SKM-1 treated with dmso at 0.1 percent for 144 hours (cell line): ENCODE results near the gene ACSS1.
"Not testable (repeated sequence)": the region's sequence is repeated elsewhere in the genome, so short reads cannot be mapped to it uniquely, and the experiment has no call there.

ENCODE experiments used
- DNase-seq: peaks from one replicate; lab custom pipeline; 2025; ENCODE audit not compliant: unreplicated experiment; lab: John Stamatoyannopoulos, UW

ACSS1 gene

DNA sequence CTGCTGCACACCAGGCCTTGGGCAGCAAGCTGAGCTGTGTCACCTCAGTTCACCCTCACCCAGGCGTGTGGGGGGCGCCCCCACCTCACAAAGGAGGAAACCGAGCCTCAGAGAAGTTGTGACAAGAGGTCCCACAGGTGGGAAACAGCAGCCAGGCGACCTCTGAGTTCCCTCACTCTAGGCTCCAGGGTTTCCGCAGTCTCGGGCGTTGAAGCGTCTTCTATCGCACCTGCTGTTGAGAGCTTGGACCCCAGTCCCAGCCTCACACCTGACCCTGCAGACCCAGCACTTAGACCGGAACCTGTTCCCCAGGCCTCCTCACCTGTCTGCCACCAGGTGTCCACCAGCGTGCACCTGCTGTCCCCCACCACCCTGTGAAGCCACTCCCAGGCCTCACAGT lies 43.1 kb downstream of the ACSS1 start:
- no peak for DNase-seq

- DNase-seq: no peak
Observed at GRCh38 chr20:25013478-25014380, 44.2 kb downstream of the ACSS1 start.

DNA sequence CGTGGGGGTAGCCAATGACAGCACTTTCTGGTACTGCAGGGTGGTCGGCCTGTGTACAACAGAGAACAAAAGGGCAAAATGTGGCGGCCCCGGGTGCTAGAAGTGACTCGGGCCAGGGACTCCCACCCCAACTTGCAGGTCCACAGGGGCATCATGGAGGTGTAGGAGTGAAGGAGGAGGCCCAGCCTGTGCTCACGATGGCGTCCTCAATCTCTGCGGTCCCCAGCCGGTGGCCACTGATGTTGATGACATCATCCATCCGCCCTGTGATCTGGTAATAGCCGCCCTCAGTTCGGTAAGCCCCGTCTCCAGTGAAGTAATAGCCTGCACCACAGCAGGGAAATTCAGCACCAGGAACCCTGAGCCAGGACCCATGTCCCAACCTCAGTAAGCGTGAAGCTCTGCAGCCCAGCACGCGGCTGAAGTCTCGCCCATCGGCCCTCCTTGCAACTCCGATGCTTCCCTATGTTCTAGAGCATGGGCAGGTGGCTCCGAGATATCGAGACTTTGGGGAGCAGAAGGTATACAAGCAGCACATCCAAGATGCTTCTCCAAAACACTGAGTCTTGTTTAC lies 45.2 kb downstream of the ACSS1 start:
- DNase-seq: no peak

- DNase-seq: no peak
Observed at GRCh38 chr20:25011831-25012241, 46.1 kb downstream of the ACSS1 start.

DNA sequence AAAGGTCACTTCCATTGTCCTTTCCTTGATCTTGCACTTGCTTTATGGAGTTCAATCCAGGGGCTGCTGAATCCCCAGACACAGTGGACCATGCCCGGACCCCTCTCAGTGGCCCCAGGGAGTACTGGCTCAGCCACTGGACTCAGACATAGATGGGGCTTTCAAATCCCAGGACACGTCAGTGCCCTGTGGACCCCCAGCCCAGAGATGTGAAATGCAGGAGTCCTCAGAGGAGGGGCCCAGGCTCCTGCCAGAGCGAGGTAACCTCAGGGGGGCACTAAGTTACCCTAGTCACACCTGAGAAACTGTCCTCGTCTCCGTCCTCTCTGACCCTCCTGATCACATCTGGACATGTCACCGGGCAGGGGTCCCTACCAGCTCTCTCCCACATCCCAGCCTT lies 46.7 kb downstream of the ACSS1 start:
- no peak for DNase-seq

- no peak for DNase-seq
Observed at GRCh38 chr20:25009218-25010145, 48.5 kb downstream of the ACSS1 start.

DNA sequence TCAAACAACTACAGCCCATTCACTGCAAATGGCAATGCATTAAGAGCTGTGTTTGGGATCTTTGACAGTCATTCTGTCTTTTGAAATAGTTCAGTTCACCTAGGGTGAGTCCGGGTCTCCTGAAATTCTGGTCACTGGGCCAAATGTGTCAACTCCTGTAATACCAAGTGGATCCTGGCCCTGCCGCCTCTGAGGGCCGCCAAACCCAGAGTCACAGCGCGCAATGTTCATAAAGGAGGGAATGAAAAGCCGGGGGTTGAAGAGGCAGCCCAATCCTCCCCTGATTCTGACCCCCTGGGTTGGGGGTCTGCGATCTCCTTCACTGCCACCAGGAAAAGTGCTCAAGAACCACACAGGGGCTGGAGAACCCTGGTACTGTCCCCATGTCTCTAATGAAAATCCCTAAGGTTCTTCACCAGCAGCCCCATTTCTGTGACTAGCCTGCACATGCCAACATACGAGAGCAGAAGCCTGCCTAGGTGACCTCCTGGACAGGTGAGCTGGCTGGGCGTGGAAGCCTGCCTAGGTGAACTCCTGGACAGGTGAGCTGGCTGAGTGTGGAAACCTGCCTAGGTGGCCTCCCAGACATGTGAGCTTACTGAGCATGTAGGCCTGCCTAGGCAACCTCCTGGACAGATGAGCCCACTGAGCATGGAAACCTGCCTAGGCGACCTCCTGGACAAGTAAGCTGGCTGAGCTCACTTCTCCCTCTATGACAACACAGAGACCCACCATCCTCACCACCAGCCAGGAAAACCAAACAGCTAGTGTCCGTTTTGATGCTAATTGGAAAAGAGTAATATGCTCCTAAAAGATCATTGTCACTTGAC lies 49.3 kb downstream of the ACSS1 start:
- no peak for DNase-seq

- no peak for DNase-seq
Observed at GRCh38 chr20:25007491-25008305, 50.2 kb downstream of the ACSS1 start.

- DNase-seq: no peak
Observed at GRCh38 chr20:25006431-25007167, 51.3 kb downstream of the ACSS1 start.

DNA sequence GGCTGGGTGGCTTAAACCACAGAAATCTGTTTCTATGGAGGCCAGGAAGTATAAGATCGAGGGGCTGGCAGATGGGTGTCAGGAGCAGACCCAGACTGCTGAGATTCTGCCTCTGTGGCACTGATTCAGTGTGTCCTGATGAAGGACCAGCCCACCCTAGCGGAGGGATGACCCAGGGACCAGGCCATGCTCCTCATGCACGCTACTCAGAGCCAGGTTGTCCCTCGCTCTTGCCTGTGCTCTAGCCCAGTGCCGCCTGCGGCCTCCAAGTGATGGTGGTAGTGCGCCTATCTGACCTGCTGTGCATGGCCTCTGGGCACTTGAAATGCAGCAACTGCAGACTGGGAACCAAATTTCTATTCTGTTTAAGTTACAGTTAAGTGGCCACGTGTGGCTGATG lies 52.3 kb downstream of the ACSS1 start:
- no peak for DNase-seq

GRCh38 chr20:25005220-25005619 lies 52.7 kb downstream of the ACSS1 start:
- DNase-seq: no peak

DNA sequence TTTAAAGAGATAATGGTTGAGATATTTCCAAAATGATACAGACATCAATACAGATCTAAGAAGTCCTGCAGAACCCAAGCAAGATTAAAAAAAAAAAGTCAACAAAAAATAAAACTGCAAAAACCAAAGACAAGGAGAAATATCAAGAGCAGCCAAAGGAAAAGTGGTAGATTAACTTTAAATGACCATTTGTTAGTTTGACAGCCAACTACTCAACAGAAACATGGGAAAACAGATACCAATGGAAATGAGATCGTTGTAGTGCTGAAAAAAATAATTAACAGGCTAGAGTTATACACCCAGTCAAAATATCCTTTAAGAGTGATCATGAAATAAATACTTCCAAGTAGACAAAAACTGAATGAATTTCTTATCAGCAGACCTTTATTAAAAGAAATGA lies 54.9 kb downstream of the ACSS1 start:
- no peak for DNase-seq

- not testable (repeated sequence) for DNase-seq
Observed at GRCh38 chr20:25001323-25001722, 56.6 kb downstream of the ACSS1 start.

DNA sequence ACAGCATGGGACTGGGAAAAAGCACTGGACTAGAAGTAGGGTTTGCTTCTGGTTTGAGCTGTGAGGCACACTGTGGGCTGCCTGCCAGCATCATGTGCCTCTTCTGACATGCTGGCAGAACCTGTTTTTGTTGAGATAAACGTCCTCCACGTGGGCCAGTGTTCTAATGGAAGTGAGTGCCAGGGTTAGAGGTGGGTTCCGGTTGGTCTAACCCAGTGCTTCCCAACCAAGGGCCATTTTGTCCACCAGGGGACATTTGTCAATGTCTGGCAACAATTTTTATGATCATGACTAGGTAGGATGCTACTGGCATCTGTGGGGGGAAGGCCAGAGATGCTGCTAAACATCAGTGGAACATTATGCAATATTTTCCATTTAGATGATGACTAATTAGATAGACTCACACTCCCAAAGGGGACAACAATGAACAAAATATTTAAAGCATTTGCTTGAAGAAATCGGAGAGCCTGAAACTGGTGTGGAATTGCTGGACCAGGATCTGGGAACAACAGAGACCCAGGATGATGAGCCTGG lies 57.6 kb downstream of the ACSS1 start:
- no peak for DNase-seq

DNA sequence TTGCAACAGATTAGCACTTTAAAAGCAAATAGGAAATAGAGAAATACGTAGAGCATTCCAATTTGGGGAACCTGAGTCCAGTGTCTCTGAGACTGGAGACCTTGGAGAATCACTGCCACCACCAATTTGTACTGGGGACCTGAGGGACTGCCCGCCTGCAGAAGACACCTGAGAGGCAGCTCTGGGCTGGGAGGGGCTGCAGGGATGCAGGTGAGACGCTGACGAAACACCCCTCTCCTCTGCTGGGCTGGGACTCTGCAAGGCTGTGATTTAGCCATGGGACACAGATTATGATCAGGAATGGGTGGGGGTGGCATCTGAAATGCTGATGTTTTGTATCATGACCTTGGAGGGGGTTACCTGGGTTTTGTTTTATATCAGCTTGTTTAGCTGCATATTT lies 58.4 kb downstream of the ACSS1 start:
- DNase-seq: no peak

- DNase-seq: no peak
Observed at GRCh38 chr20:24998631-24999445, 59.1 kb downstream of the ACSS1 start.

DNA sequence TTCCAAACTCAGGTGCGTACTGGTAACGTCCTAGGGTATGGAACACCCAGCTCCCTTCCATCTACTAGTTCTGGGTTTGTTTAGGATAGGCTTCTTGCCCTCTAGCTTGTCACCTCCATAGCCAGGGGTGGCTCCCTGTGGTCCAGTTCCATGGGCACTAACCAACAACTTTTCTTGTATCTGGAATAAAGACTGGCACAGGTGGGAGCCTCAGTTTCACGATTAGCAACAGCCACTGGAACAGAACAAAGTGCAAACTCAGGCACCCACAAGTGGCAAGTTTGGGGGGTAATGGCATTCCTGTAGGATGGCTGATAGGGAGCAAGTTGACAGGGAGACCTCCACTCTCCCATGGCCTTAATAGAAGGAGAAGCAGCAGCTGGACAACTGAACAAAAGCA lies 59.8 kb downstream of the ACSS1 start:
- no peak for DNase-seq
